GM12878 (cell line): ENCODE results near the gene MTAP. TPM values are rescaled to one million over a fixed set of nuclear protein-coding genes. Genes with fewer than 3 reads are reported as not detected.

Experiments used
- BCLAF1 ChIP-seq: fragments of 450-650 bp; IDR thresholded peaks from 2 replicates; pipeline ENCODE4 v1.6.1; 2017; ENCODE audit warnings: antibody characterized with exemption, mild to moderate bottlenecking, moderate library complexity
- BRCA1 ChIP-seq: IDR thresholded peaks from 2 replicates; pipeline ENCODE4 v1.6.1; 2011; ENCODE audit warnings: low read depth, low read length, improper control_type of control experiment
- CEBPZ ChIP-seq: fragments of 150-350 bp; IDR thresholded peaks from 2 replicates; pipeline ENCODE4 v1.6.1; 2016; ENCODE audit warnings: low read depth, low read length
- EGR1 ChIP-seq, 2 experiments: IDR thresholded peaks; 1 replicate in 1 of 2; 2 replicates in 1 of 2; pipeline ENCODE4 v1.6.1; 2011 to 2012; ENCODE audit warnings: low read depth in 2 of 2, low read length in 2 of 2, borderline replicate concordance in 1 of 2, mild to moderate bottlenecking in 1 of 2, moderate library complexity in 1 of 2
- FOS ChIP-seq: IDR thresholded peaks from 3 replicates; pipeline ENCODE4 v1.6.1; 2011; ENCODE audit warnings: borderline replicate concordance; ENCODE audit not compliant: insufficient read length; ENCODE audit errors: extremely low read depth
- GATAD2B ChIP-seq: fragments of 450-650 bp; conservative IDR thresholded peaks from 2 replicates; pipeline ENCODE4 v1.6.1; 2017; ENCODE audit warnings: low read depth, mild to moderate bottlenecking, moderate library complexity
- JUNB ChIP-seq: IDR thresholded peaks from 2 replicates; pipeline ENCODE4 v1.6.1; 2016; ENCODE audit warnings: antibody characterized with exemption, mild to moderate bottlenecking
- LARP7 ChIP-seq: fragments of 450-650 bp; IDR thresholded peaks from 2 replicates; pipeline ENCODE4 v1.6.1; 2017; ENCODE audit warnings: mild to moderate bottlenecking
- NR2C1 ChIP-seq: fragments of 450-650 bp; IDR thresholded peaks from 2 replicates; pipeline ENCODE4 v1.6.1; 2017; ENCODE audit warnings: antibody characterized with exemption, mild to moderate bottlenecking, moderate library complexity
- NR2F1 ChIP-seq: fragments of 450-650 bp; conservative IDR thresholded peaks from 2 replicates; pipeline ENCODE4 v1.6.1; 2017; ENCODE audit warnings: mild to moderate bottlenecking
- PML ChIP-seq: IDR thresholded peaks from 2 replicates; pipeline ENCODE4 v1.6.1; 2012; ENCODE audit warnings: low read length, inconsistent platforms
- SMC3 ChIP-seq: IDR thresholded peaks from 2 replicates; pipeline ENCODE4 v1.6.1; 2011; ENCODE audit warnings: low read length, improper control_type of control experiment, borderline replicate concordance
- TBL1XR1 ChIP-seq: IDR thresholded peaks from 2 replicates; pipeline ENCODE4 v1.6.1; 2012; ENCODE audit warnings: low read depth, low read length, improper control_type of control experiment
- YBX1 ChIP-seq: fragments of 450-650 bp; IDR thresholded peaks from 2 replicates; pipeline ENCODE4 v1.6.1; 2016; ENCODE audit warnings: antibody characterized with exemption
- ZBTB40 ChIP-seq: fragments of 450-650 bp; IDR thresholded peaks from 2 replicates; pipeline ENCODE4 v1.6.1; 2016; ENCODE audit warnings: mild to moderate bottlenecking, moderate library complexity, borderline replicate concordance
- ZSCAN29 ChIP-seq: fragments of 450-650 bp; IDR thresholded peaks from 2 replicates; pipeline ENCODE4 v1.6.1; 2017; ENCODE audit warnings: mild to moderate bottlenecking, moderate library complexity
- polyA plus RNA-seq, 11 experiments: library from polyadenylated mRNA; depleted of rRNA in 4 of 11; unstranded in 6 of 11; stranded (reverse) in 5 of 11; fragments of >200 nt; fragmentation: Nextera tagmentation in 4 of 11; fragmentation: Illumina TruSeq in 1 of 11; extraction: Ambion mirVana in 4 of 11; extraction: Trizol in 1 of 11; gene quantifications; 1 replicate in 1 of 11; 2 replicates in 10 of 11; pipeline versions ENCODE4 v1.2.1 to v1.2.3, GENCODE V29; 2011 to 2016; ENCODE audit warnings: inconsistent platforms in 2 of 11, missing spikeins in 2 of 11, low read depth in 1 of 11
- total RNA-seq, 4 experiments: library from RNA; depleted of rRNA in 3 of 4; stranded (reverse); fragments of >200 nt in 3 of 4; fragmentation: Illumina TruSeq in 1 of 4; extraction: Trizol in 1 of 4; gene quantifications; 2 replicates each; pipeline versions ENCODE4 v1.2.1 to v1.2.3, GENCODE V29; 2013 to 2021
- TF ChIP-seq, protein P1 (sequence below): fragments of 450-650 bp; formaldehyde crosslinking; IDR thresholded peaks from 2 replicates; pipeline ENCODE4 v1.5.0; 2022; ENCODE audit warnings: mild to moderate bottlenecking, missing genetic modification characterization

MTAP gene
- total and polyA plus RNA-seq, 10 of the 15 experiments (the other 5 are each of a cell fraction or from before 2014, with no cell fraction given), result 16.4 to 29.9 (median 22.6) TPM

DNA sequence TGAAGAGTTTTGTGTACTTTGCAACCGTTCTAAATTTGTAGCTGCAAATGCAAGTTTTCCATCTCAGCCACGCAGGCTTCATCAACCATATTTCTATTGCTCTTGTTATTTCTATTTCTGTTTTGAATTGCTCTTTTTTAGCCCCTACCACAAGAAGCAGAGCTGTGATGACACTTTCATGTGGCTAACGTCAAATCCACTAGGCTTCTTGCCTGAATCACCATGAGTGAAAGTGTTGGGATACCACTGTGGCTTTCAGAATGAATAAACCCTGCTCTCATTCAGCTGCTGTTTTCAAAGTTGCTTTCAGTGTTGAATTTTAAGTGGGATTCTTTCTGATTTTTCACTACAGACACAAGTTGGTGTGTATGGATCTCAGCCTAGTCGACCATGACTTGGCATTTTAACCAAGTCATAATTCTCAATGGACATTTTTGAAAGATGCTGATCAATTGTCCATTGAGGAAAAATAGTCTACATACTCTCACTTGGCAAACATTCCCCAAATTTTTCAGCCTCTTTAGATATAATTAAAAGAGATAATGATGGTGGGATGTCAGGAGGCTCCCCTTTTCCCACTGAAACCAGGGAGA lies 41.0 kb upstream of the MTAP start (continued):
- no peak for TF ChIP-seq CEBPZ
- no peak for TF ChIP-seq PML
- TF ChIP-seq, protein P1, sequence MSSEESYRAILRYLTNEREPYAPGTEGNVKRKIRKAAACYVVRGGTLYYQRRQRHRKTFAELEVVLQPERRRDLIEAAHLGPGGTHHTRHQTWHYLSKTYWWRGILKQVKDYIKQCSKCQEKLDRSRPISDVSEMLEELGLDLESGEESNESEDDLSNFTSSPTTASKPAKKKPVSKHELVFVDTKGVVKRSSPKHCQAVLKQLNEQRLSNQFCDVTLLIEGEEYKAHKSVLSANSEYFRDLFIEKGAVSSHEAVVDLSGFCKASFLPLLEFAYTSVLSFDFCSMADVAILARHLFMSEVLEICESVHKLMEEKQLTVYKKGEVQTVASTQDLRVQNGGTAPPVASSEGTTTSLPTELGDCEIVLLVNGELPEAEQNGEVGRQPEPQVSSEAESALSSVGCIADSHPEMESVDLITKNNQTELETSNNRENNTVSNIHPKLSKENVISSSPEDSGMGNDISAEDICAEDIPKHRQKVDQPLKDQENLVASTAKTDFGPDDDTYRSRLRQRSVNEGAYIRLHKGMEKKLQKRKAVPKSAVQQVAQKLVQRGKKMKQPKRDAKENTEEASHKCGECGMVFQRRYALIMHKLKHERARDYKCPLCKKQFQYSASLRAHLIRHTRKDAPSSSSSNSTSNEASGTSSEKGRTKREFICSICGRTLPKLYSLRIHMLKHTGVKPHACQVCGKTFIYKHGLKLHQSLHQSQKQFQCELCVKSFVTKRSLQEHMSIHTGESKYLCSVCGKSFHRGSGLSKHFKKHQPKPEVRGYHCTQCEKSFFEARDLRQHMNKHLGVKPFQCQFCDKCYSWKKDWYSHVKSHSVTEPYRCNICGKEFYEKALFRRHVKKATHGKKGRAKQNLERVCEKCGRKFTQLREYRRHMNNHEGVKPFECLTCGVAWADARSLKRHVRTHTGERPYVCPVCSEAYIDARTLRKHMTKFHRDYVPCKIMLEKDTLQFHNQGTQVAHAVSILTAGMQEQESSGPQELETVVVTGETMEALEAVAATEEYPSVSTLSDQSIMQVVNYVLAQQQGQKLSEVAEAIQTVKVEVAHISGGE, result no peak
- TF ChIP-seq NR2F1, result no peak
- no peak for TF ChIP-seq FOS
- TF ChIP-seq LARP7, result no peak
- TF ChIP-seq NR2C1, result no peak
- TF ChIP-seq SMC3, result no peak
- no peak for TF ChIP-seq TBL1XR1
- TF ChIP-seq ZBTB40, result no peak
- no peak for TF ChIP-seq ZSCAN29
- TF ChIP-seq GATAD2B, result no peak
- TF ChIP-seq YBX1, result no peak
- no peak for TF ChIP-seq BCLAF1
- TF ChIP-seq BRCA1, result no peak
- TF ChIP-seq EGR1 (IDR thresholded peaks at IDR 0.05; ENCODE audit: borderline replicate concordance in 1 of 2, low read depth in 2 of 2, low read length in 2 of 2), result no peak
- peak; percentile 81 for TF ChIP-seq JUNB
